GM19463 (cell line): ENCODE measurements around the gene NT5DC4.
A peak's percentile ranks its signal among the peaks of the same experiment; 100 is the strongest.

Experiments
- ATAC-seq: cut with Tn5 transposase; IDR thresholded peaks from one replicate; pipeline ENCODE4 v1.9.1; 2021; ENCODE audit warnings: mild to moderate bottlenecking, moderate library complexity; ENCODE audit not compliant: unreplicated experiment

Gene NT5DC4

DNA sequence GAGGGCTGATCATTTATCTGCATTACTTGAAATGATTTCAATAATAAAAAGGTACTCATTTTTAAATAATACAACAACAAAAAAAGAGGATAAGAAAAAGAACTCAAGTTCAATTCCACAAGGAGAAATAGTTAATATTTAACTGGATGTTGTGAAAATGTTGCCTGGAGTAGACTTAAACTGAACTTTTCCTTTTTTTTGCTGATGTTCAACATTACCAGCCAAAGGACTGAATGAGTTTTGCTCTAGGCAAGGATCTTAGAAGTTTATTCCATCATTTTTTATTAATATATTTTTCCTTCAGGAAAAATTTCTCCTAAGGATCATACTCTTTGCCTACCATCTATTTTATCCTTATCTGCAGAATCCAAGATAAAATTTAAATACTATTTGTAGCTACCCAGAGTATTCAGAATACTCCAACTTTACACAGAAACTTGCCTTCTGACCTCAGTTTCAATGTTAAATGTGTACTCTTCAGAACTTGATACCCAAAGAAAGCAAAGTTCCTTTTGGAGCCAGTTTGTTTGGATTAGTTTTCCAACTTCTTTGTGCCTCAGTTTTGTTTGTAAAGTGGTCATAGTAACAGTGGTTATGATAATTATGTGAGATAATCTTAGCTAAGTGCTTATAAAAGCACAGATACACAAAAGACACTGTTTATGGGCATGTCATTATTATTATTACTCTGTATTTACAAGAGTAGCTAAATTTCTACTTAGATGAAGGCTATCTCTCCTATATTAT, 30.8 kb downstream of the NT5DC4 start:
- ATAC-seq = no peak

- ATAC-seq = no peak
These were observed 31.8 kb downstream of the NT5DC4 start for GRCh38 chr2:112752667-112753066.

DNA sequence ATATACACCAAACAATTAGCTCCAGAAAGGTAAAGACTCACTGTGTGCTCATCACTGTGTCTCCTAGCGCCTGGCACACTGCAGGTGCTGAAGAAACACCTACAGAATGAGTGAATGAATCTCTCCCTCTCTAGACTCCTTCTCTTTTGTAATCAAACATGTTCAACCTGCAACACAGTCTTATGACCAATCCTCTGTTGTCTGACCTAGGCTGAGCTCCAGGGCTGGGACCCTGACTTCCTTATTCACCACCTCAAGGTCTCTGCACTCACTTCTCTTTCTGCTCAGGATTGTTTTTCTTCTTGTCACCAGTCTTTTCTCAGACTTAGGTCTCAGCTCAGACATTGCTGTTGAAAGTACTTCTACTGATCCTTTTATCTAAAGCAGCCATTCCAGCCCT, 33.7 kb downstream of the NT5DC4 start:
- no peak for ATAC-seq

GRCh38 chr2:112755444-112755843, 34.6 kb downstream of the NT5DC4 start:
- no peak for ATAC-seq

DNA sequence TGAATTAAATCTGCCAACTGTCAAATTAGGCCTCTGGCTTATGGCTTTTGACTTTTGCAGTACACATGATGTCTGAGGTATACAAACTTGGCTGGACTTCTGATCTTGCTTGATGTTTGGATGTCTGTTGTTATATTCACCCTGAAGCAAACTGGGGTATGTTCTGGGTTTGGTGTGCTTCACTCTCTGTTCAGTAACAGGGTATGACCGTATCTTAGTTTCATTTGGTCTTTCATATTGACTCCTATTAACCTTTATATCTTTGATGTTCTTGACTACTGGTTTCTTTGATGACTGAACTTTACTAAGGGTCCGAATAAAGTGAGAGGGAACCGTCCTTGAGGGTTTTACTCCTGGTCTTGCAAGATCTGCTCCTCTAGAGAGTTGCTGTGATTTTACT, 35.4 kb downstream of the NT5DC4 start:
- no peak for ATAC-seq

- ATAC-seq = no peak
These were observed 36.4 kb downstream of the NT5DC4 start for GRCh38 chr2:112757265-112757664.

DNA sequence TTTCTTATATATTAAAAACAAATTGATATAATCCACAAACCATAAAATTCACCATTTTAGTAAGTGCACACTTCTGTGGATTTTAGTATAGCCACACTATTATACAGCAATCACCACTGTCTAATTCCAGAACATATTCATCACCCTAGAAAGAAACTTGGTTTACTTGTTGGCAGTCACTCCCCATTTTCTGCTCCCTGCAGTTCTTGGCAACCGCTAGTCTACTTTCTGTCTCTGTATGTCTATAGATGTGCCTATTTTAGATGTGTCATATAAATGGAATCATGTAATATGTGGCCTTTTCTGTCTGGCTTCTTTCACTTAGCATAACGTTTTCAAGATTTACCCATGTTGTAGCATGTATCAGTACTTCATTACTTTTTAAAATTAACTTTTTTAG, 37.9 kb downstream of the NT5DC4 start:
- ATAC-seq = no peak

GRCh38 chr2:112760149-112760548, 39.3 kb downstream of the NT5DC4 start:
- no peak for ATAC-seq

DNA sequence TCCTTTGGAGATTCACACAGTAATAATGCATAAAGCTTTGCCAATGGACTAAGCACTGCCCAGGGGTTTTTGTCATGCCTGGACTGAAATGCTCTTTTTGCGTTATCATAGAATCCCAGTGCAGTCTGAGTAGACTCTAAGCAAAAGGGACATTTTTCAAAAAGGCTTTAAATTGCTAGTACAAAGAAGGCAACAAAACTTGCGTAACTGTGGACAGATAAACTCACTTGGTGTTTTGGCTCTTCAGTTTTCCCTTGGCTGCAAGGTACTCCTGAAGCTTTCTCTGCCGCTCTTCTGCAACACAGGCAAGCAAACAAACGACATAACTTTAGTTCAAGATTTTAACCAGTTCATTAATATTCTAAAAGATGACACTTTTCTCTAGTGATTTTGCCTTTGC, 41.5 kb downstream of the NT5DC4 start:
- no peak for ATAC-seq

DNA sequence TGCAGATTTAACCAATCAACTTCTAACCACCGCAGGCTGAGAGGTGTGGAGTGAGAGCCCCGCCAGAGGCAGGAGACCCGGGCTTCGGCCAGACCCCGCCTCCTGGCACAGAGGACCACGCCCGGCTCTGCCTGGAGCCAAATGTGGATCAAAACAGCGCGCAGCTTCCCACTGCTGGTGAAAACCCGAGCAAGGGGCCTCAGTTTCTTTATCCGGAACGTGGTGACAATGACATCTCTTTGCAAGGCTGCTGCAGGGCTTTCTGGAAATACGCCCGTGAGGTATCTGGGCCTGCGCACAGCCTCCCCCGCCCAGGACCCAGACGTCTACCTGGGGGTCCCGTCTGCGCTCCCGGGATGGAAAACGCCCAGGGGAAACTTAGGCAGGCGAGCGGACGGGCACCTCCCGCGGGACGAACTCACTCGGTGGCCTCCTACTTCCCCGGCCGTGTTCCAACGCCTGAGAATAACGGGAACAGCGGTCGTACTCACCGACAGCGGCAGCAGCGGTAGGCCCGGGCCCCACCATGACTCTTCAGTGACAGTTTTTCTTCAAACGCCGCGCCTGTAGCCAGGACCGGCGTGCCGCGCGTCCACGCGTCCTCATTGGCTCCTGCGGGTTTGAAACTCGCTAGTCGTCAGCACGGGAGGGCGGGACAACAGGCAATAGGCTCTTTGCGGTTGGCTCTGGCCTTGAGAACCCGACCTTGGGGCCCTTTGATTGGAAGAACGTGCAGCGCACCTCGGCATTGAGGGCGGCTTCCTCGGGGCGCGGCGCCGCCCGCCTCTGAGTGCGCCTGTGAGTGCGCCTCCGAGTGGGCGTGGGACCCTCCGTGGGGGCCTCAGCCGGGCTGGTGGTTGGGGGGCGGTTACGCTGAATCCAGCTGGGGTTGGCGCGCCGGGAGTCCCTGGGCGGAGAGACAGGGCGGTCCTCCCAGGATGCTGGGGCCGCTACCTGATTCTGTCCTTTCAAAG, 43.5 kb downstream of the NT5DC4 start, which contains the start of gene CKAP2L:
CKAP2L (minus strand) TSS at position 539 of the 974 bp plus-strand sequence; CDS start at position 528, 11 bp downstream.
- peak; percentile 97 for ATAC-seq

GRCh38 chr2:112765251-112765650, 44.4 kb downstream of the NT5DC4 start:
- ATAC-seq = no peak

DNA sequence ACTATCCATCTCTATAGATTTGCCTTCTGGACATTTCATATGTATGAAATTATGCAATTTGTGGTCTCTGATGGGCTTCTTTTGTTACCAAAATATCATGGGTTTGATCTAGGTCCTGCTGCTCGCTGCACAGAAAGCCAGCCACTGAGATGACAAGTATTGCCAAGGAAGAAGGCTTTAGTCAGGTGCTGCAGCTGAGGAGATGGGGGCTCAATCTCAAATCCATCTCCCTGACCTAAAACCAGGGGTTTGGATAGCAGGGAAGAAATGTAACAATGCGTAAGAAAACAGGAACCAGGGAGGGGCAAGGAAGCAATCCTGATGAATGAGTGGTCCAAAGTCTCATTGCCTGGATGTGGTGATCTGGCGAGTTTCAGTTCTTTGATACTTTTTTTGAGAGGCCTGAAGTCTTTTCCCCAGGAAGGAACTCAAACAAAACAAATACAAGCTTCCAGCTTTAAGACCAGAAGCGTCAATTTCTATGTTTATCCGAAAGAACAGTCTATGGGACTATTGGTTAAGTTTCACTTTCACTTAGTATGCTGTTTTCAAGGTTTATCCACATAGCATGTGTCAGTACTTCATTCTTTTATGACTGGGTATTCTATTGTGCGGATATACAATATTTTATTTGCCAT, 47.0 kb downstream of the NT5DC4 start:
- no peak for ATAC-seq

DNA sequence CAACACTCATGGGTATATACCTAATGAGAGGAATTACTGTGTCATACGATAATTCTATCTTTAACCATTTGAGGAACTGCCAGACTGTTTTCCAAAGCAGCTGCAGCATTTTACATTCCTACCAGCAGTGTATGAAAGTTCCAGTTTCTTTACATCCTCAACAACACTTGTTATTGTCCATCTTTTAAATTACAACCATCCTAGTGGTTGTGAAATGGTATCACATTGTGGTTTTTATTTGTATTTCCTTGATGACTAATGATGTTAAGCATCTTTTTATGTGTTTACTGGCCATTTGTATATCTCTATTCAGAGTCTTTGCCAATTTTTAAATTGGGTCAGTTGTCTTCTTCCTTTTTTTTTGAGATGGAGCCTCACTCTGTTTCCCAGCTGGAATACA, 47.6 kb downstream of the NT5DC4 start:
- no peak for ATAC-seq

DNA sequence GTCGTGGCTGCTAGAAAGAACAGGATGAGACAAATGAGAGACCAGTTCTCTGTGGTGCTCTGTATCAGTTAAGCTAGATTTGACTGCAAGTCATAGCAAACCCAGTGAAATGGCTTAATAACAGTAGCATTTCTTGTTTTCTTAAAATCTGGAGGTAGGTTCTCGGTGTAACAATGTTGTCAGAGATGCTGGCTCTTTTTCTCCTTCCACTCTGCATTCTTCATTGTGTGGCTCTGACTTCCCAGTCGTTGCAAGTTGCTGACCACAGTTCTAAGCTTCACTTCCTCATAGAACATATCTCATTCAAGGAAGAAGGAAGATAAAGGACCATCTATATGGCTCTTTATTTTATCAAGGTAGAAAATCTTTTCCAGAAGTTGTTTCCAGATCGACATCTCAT, 51.5 kb downstream of the NT5DC4 start:
- ATAC-seq = no peak

- ATAC-seq = no peak
These were observed 52.2 kb downstream of the NT5DC4 start for GRCh38 chr2:112772911-112773475.

- no peak for ATAC-seq
These were observed 52.7 kb downstream of the NT5DC4 start for GRCh38 chr2:112773556-112773955.

GRCh38 chr2:112774536-112775285, 53.9 kb downstream of the NT5DC4 start:
- ATAC-seq = no peak

DNA sequence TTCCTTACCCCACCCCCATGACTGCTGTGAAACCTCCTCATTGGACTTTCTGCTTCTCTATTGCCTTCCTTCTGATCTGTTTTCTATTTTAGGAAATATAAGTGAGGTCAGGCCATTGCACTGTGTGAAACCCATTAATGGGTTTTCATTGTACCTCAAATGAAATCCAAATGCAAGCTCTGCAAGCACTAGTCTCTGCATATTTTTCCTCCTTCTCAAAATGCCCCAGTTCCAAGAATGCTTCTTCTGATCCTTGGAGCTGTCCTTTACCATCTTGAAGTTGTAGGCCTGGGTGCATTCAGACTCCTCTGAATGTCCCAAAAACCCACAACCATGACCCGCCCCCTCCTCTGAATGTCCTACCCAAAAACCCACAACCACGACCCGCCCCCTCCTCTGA, 55.3 kb downstream of the NT5DC4 start:
- no peak for ATAC-seq

DNA sequence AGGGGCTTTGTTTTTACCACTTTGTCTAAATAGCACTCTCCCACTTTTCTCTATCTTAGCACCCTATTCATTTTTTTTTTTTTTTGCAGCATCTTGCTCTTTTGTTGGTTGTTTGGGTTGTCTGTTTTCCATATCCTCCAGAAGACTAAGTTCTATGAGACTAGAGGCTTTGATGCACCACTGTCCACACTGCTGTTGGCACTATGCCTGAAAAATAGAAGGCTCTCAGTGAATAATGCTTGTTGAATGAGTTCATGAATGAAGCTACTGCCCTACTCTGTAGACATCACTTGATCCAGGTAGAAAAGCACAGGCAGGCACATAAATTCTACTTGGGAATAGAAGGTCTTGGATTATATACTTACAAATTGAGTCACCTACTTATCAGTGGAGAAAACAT, 56.2 kb downstream of the NT5DC4 start:
- no peak for ATAC-seq

- ATAC-seq = no peak
These were observed 58.8 kb downstream of the NT5DC4 start for GRCh38 chr2:112779598-112779997.
